ENCODE measurements around the gene ADCY10. TPM values are rescaled to one million over a fixed set of nuclear protein-coding genes. Genes with fewer than 3 reads are reported as not detected.
A peak's percentile ranks its signal among the peaks of the same experiment; 100 is the strongest.

ADCY10 gene
- total RNA-seq, 3 donors from 2014 or later: under 0.01 to 0.16 (median 0.15) TPM

DNA sequence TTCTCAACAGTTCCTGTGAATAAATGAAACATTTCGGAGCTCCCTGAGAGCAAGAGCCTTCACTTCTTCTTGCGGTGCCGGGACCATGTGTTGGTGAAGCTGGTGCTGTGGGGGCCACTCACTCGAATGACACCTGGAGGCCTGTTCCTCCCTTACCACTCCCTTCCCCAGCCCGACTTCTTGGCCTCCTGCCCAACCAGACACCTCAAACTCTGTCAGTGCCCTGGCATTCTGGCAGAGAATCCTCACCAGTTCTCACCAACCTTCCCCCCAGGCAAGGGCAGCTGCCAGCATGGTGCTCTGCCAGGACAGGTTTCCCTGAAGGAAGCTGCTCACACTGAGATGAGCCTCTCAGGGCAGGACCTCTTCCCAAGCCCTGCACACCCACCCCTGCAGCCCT, 123.8 kb downstream of the ADCY10 start:
- TF ChIP-seq POLR2A (IDR thresholded peaks at IDR 0.05) (no peak), POLR2AphosphoS5 (IDR thresholded peaks at IDR 0.05) (peak; percentile 43 to 47 (median 46))
- TF ChIP-seq, protein P1, sequence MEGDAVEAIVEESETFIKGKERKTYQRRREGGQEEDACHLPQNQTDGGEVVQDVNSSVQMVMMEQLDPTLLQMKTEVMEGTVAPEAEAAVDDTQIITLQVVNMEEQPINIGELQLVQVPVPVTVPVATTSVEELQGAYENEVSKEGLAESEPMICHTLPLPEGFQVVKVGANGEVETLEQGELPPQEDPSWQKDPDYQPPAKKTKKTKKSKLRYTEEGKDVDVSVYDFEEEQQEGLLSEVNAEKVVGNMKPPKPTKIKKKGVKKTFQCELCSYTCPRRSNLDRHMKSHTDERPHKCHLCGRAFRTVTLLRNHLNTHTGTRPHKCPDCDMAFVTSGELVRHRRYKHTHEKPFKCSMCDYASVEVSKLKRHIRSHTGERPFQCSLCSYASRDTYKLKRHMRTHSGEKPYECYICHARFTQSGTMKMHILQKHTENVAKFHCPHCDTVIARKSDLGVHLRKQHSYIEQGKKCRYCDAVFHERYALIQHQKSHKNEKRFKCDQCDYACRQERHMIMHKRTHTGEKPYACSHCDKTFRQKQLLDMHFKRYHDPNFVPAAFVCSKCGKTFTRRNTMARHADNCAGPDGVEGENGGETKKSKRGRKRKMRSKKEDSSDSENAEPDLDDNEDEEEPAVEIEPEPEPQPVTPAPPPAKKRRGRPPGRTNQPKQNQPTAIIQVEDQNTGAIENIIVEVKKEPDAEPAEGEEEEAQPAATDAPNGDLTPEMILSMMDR (IDR thresholded peaks at IDR 0.05): no peak
- no peak overlapping the region for H3K4me3 ChIP-seq
- H3K9me3 ChIP-seq: no peaks in the 10 kb centered on the region
- H3K4me1 ChIP-seq: peaks cover 5 to 10% of the 10 kb centered on the region in 2 donors
- H3K27ac ChIP-seq: peak overlapping the region; percentile 62 to 66
- intact Hi-C loops (cut with DNase I; ENCODE audit: low total_unique reads): no loop called here
- no peaks in the 10 kb centered on the region for H3K36me3 ChIP-seq
- peak; percentile 72 to 91 for DNase-seq (ENCODE audit: low spot score in 2 of 2)
- H3K27me3 ChIP-seq: no peaks in the 10 kb centered on the region

DNA sequence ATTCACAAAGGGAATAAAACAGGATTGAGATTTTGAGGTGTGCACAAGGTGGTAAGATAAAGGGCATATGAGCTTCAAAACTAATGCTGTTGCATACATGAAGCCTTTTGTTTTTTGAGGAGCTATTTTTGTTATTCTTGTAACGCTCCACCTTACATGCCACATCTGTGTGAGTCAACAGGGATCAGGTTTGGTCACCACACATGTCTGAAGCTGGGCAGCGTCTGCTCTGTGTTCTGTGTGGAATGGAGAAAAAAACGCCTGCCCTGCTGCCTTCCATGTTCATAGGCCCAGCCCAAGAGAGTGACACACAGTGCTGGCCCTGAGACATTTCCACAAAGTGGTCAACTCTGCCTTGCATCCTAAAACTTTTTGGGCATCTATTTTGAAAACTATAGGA, 124.4 kb downstream of the ADCY10 start:
- peaks cover 5 to 10% of the 10 kb centered on the region in 2 donors for H3K4me1 ChIP-seq
- TF ChIP-seq POLR2A (IDR thresholded peaks at IDR 0.05): no peak
- TF ChIP-seq POLR2AphosphoS5 (IDR thresholded peaks at IDR 0.05): no peak
- TF ChIP-seq, protein P1 (IDR thresholded peaks at IDR 0.05): no peak
- intact Hi-C loops (cut with DNase I; ENCODE audit: low total_unique reads): no loop called here
- H3K27ac ChIP-seq: peak overlapping the region; percentile 62 to 66
- DNase-seq (ENCODE audit: low spot score in 2 of 2): no peak
- H3K4me3 ChIP-seq: no peak overlapping the region
- no peaks in the 10 kb centered on the region for H3K27me3 ChIP-seq
- H3K36me3 ChIP-seq: no peaks in the 10 kb centered on the region
- H3K9me3 ChIP-seq: no peaks in the 10 kb centered on the region

DNA sequence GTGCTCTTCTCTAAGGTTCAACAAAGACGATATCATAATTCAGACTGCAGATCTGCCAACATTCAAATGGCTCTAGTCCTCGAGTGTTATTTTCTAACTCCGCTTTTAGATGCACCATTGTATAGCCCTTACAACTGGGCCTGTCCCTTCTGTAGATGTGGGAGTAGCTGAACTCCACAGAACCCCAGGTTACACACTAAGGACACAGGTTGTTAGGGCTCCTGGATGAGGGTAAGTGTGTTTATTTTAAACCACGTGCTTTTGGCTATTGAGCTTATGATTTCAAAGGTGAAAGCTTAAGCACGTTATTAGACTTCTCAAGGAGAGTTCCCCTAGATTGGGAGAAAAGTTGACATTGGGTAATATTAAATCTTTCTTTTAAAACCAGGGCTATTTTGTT, 127.4 kb downstream of the ADCY10 start:
- no peaks in the 10 kb centered on the region for H3K27me3 ChIP-seq
- H3K4me1 ChIP-seq: peaks cover 4 to 8% of the 10 kb centered on the region in 2 donors
- intact Hi-C loops (cut with DNase I; ENCODE audit: low total_unique reads): no loop called here
- no peaks in the 10 kb centered on the region for H3K36me3 ChIP-seq
- no peak for TF ChIP-seq POLR2AphosphoS5 (IDR thresholded peaks at IDR 0.05)
- TF ChIP-seq POLR2A (IDR thresholded peaks at IDR 0.05): no peak
- TF ChIP-seq, protein P1 (IDR thresholded peaks at IDR 0.05): no peak
- H3K4me3 ChIP-seq: no peak overlapping the region
- DNase-seq (ENCODE audit: low spot score in 2 of 2): no peak
- no peaks in the 10 kb centered on the region for H3K9me3 ChIP-seq
- H3K27ac ChIP-seq: no peak overlapping the region

DNA sequence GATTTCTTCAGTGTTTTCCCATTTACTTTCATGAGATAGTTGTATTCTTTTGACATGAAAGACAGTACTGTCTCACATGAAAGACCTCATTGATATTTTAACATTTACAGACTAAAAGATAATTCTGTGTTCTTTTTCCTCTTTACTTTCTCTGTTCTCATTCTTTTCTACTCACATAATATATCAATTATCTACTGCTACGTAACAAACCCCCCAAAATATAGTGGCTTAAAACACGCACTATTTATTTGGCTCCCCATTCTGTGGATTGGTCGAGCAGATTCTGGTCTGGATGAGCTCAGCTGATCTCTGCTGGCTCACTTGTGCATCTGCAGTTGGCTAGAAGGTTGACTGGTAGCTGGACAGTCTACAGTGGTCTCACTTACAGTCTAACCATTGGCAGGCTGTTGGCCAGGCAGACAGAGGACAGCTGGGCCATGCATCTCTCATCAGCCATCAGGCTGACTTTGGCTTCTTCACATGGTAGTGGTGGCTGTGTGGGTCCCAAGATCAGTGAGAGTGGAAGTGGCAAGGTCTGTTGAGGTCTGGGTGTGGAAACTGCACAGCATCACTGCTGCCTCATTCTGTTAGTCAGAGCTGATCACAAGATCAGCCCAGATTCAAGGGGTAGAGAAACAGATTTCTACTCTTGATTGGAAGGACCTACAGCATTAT, 128.9 kb downstream of the ADCY10 start:
- TF ChIP-seq POLR2AphosphoS5 (IDR thresholded peaks at IDR 0.05): no peak
- no peak for TF ChIP-seq POLR2A (IDR thresholded peaks at IDR 0.05)
- Histone ChIP-seq H3K36me3 (no peaks in the 10 kb centered on the region), H3K9me3 (no peaks in the 10 kb centered on the region), H3K4me1 (no peaks in the 10 kb centered on the region), H3K27ac (no peak overlapping the region), H3K4me3 (no peak overlapping the region), H3K27me3 (no peaks in the 10 kb centered on the region)
- intact Hi-C loops (cut with DNase I; ENCODE audit: low total_unique reads): no loop called here
- no peak for DNase-seq (ENCODE audit: low spot score in 2 of 2)

DNA sequence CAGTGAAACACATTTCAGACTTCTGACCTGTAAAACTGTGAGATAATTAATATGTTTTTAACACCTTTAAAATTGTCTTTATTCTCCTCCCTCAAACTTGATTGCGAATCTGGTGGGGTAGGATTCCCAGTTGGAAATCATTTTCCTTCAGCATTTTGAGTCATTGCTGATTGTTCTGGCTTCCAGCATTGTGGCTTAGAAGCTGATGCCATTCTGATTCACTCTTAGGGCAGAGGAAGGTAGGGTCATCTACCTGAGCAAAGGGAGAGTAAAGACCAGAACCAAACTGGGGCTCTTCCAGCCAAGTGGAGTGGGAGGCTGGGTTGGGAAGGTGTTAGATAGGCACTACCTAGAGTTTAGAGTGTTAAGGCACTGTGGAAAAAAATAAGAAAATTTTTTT, 131.0 kb downstream of the ADCY10 start:
- Histone ChIP-seq H3K4me1 (no peaks in the 10 kb centered on the region), H3K27ac (no peak overlapping the region), H3K27me3 (no peaks in the 10 kb centered on the region), H3K36me3 (no peaks in the 10 kb centered on the region), H3K4me3 (no peak overlapping the region), H3K9me3 (no peaks in the 10 kb centered on the region)
- intact Hi-C loops (cut with DNase I; ENCODE audit: low total_unique reads): no loop called here
- no peak for DNase-seq (ENCODE audit: low spot score in 2 of 2)
- TF ChIP-seq POLR2AphosphoS5 (IDR thresholded peaks at IDR 0.05) (no peak), POLR2A (IDR thresholded peaks at IDR 0.05) (no peak)
- TF ChIP-seq, protein P1 (IDR thresholded peaks at IDR 0.05): no peak
